BJ (cell line): ENCODE measurements around the gene PRRT1. TPM values are rescaled to one million over a fixed set of nuclear protein-coding genes. Genes with fewer than 3 reads are reported as not detected.
A peak's percentile ranks its signal among the peaks of the same experiment; 100 is the strongest.

Source experiments
- CTCF ChIA-PET: fragments of 350-600 bp; formaldehyde crosslinking; extraction: SDS; loops from one replicate; lab custom pipeline; 2021; ENCODE audit warnings: antibody characterized with exemption, inconsistent platforms; lab: Yijun Ruan, JAX
- POLR2A ChIA-PET: fragments of 300-600 bp; sonication (Branson Sonifier 250); formaldehyde crosslinking; extraction: SDS; loops from one replicate; lab custom pipeline; 2021; ENCODE audit warnings: antibody characterized with exemption; lab: Charles Lee
- DNase-seq: peaks from one replicate; pipeline ENCODE4 v3.0.0-alpha.2; 2011; ENCODE audit warnings: low read depth
- H3K27me3 ChIP-seq: 2 replicates; pipeline ENCODE4 v1.6.0; 2011; ENCODE audit warnings: low read length; ENCODE audit not compliant: control insufficient read depth, insufficient read depth
- H3K36me3 ChIP-seq: 2 replicates; pipeline ENCODE4 v1.5.1; 2011; ENCODE audit warnings: low read length; ENCODE audit not compliant: control insufficient read depth, insufficient read depth
- H3K4me3 ChIP-seq: 2 replicates; pipeline ENCODE4 v1.5.1; 2011; ENCODE audit warnings: low read depth, mild to moderate bottlenecking, control low read depth, low read length
- CTCF ChIP-seq: IDR thresholded peaks from 2 replicates; pipeline ENCODE4 v1.5.1; 2011; ENCODE audit warnings: low read depth, mild to moderate bottlenecking, control low read depth, inconsistent platforms, low read length, moderate library complexity; ENCODE audit not compliant: insufficient read depth
- polyA plus RNA-seq: library from polyadenylated mRNA; depleted of rRNA; stranded (reverse); fragments of >200 nt; gene quantifications from 2 replicates; pipeline ENCODE4 v1.2.3, GENCODE V29; 2011

PRRT1 gene
- polyA plus RNA-seq, 1 experiment, result 0.78 TPM

- Histone ChIP-seq H3K4me3 (no peak overlapping the region), H3K27me3 (no peaks in the 10 kb centered on the region), H3K36me3 (no peaks in the 10 kb centered on the region)
- no peak for TF ChIP-seq CTCF
- DNase-seq, result no peak
- POLR2A ChIA-PET, result interaction anchor here (1.0 kb wide), 1 partner anchor 36 kb away, joined by 3 read pairs; no protein-coding TSS in a partner anchor
- CTCF ChIA-PET, result interaction anchor here (0.9 to 5.0 kb wide), 7 partner anchors 11 to 48 kb away, joined by 3 to 51 read pairs (median 4); partner anchors contain the start of gene PRRT1
Measured at GRCh38 chr6:32128751-32129296, 22.9 kb downstream of the PRRT1 start.

- ChIA-PET POLR2A (interaction anchor here (1.0 kb wide), 1 partner anchor 35 kb away, joined by 3 read pairs; no protein-coding TSS in a partner anchor), CTCF (interaction anchor here (1.0 to 5.0 kb wide), 7 partner anchors 10 to 118 kb away, joined by 3 to 51 read pairs (median 3); no protein-coding TSS in a partner anchor)
- TF ChIP-seq CTCF, result no peak
- Histone ChIP-seq H3K27me3 (no peaks in the 10 kb centered on the region), H3K4me3 (peak within 1 kb of the TSS; percentile 79), H3K36me3 (no peaks in the 10 kb centered on the region)
- DNase-seq, result peak; percentile 99
Measured at GRCh38 chr6:32127717-32128592, 23.8 kb downstream of the PRRT1 start, which contains the start of gene ATF6B. Gene ATF6B, minus strand, starts transcription at chr6:32128246. Its CDS starts 39 bp downstream, at chr6:32128207.

GRCh38 chr6:32127409-32127716 is 24.4 kb downstream of the PRRT1 start:
- DNase-seq, result no peak
- Histone ChIP-seq H3K4me3 (peak overlapping the region; percentile 79), H3K36me3 (no peaks in the 10 kb centered on the region), H3K27me3 (no peaks in the 10 kb centered on the region)
- ChIA-PET POLR2A (no interaction called here), CTCF (interaction anchor here (0.8 to 5.0 kb wide), 6 partner anchors 9 to 118 kb away, joined by 3 to 51 read pairs (median 3); no protein-coding TSS in a partner anchor)
- TF ChIP-seq CTCF, result no peak

- ChIA-PET POLR2A (no interaction called here), CTCF (interaction anchor here (0.8 to 5.0 kb wide), 6 partner anchors 9 to 119 kb away, joined by 3 to 51 read pairs (median 3); no protein-coding TSS in a partner anchor)
- Histone ChIP-seq H3K4me3 (peak overlapping the region; percentile 79), H3K27me3 (no peaks in the 10 kb centered on the region), H3K36me3 (peaks cover 3% of the 10 kb centered on the region)
- DNase-seq, result no peak
- TF ChIP-seq CTCF, result no peak
Measured at GRCh38 chr6:32126880-32127279, 24.9 kb downstream of the PRRT1 start.

- DNase-seq, result no peak
- ChIA-PET CTCF (no interaction called here), POLR2A (no interaction called here)
- H3K27me3 ChIP-seq, result no peaks in the 10 kb centered on the region
- no peak overlapping the region for H3K4me3 ChIP-seq
- no peak for TF ChIP-seq CTCF
- H3K36me3 ChIP-seq, result peaks cover 14% of the 10 kb centered on the region
Measured at GRCh38 chr6:32123681-32124080, 28.1 kb downstream of the PRRT1 start.
